CD4-positive, alpha-beta T cell treated with Interleukin-15 for 1 hour (primary cell): ENCODE data around the gene MYL6B.
"Not testable (repeated sequence)": the region's sequence is repeated elsewhere in the genome, so short reads cannot be mapped to it uniquely, and the experiment has no call there.

Experiments
- DNase-seq: peaks from one replicate; pipeline ENCODE4 v3.0.0-alpha.2; 2020

MYL6B gene

GRCh38 chr12:56186957-56187356 lies 34.6 kb downstream of the MYL6B start:
- no peak for DNase-seq

- no peak for DNase-seq
Observed at GRCh38 chr12:56188131-56188777, 35.9 kb downstream of the MYL6B start.

DNA sequence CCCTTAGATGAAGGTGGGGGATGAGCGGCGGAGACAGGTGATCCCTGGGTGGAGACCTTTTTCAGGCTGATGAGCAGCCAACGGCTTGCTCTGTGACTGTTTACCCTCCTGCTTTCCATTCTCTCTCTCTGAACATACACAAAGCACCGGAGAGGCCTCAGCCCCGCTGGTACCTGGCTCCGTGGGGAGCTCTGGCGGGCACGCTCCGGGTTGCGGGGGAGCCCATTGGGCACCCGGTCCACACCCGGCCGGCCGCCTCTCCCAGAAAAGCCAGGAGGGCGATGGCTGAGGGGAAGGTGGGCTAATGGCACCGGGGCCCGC lies 36.4 kb downstream of the MYL6B start:
- no peak for DNase-seq

DNA sequence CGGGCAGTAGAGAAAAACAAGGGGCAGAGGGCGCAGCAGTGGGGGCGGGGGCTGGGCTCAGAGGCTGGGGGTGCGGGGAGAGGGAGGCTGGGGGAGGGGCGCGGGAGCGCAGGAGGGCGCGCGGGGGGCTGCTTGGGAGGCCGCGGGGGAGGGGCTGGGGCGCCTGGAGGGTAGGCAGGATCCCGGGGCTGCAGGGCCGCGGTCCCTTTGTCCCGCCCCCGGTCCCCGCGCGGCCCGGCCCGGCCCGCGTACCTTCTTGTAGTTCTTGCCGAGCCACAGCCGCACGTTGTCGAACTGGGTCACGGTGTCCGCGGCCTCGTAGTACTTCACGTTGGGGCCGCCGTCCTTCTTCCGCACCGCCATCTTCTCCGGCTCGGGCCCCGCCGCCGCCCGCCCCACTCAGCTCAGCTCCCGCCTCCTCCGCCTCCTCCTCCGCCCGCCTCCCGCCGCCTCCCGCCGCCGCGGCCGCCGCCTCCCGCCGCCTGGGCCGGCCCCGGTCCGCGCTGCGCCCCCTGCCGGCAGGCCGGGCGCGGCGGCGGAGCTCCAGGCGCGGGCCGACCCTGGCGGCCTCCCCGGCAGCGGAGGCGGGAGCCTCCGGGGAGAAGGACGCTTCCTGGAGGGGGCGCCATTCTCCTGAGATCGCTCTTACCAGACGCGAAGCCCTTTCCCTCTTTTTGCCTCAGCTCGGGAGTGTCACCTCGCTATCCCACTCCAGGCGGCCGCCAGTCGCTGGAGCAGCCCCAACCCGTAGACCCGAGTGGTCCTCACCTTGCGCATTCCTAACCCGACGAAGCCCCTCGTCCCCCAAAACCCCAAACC lies 36.9 kb downstream of the MYL6B start, which contains the start of gene SMARCC2:
Gene SMARCC2 (minus strand): TSS at position 385 of the 819 bp plus-strand sequence. CDS start 22 bp downstream, at position 363.
- DNase-seq: peak; percentile 86

GRCh38 chr12:56189918-56190694 lies 37.7 kb downstream of the MYL6B start:
- DNase-seq: peak; percentile 79

DNA sequence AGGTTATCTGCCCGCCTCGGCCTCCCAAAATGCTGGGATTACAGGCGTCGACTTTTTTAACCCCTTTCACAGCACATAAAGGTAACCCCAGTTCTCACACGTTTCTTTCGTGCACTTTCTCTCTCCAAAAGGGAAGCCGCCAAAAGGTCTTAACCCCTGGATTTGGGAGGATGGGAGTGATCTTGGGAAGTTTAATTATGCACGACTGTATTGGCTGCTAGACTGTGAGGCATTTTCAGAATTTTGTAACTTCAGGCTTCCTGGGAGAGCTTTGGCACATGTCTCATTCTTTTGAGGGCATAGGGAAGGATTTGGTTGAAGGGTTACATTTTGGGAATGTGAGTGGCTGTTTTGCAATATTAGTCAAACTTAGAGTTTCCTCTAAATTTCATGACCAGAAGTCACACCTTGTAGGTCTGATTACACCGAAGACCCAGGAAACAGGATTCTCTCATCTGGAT lies 38.3 kb downstream of the MYL6B start:
- no peak for DNase-seq

GRCh38 chr12:56192582-56192981 lies 40.2 kb downstream of the MYL6B start:
- no peak for DNase-seq

DNA sequence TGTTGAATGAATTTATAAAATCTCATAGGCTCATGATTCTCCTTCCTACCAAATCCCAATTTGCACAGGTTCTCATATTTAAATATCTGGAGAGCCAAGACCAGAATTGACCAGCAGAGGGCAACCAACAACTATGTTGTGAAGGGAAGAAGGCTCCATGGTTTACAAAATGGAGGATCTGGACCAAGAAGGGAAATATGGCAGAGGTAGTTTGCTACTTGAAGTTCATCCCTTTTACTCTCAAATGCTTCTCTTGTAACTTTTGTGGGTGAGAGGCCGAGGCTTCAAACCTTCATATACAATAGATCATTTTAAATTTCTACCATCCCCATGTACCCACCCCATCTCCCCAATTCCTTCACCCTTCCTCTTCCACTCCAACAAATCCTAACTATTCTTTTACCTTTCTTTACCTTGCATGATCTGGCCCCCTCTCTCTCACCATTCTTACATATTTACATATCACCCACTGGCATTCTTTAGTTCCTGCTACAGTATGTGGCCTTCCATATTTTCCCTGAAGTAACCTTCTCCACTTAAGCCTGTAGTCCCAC lies 40.7 kb downstream of the MYL6B start:
- peak; percentile 67 for DNase-seq

GRCh38 chr12:56196818-56197550 lies 44.6 kb downstream of the MYL6B start:
- not testable (repeated sequence) for DNase-seq

DNA sequence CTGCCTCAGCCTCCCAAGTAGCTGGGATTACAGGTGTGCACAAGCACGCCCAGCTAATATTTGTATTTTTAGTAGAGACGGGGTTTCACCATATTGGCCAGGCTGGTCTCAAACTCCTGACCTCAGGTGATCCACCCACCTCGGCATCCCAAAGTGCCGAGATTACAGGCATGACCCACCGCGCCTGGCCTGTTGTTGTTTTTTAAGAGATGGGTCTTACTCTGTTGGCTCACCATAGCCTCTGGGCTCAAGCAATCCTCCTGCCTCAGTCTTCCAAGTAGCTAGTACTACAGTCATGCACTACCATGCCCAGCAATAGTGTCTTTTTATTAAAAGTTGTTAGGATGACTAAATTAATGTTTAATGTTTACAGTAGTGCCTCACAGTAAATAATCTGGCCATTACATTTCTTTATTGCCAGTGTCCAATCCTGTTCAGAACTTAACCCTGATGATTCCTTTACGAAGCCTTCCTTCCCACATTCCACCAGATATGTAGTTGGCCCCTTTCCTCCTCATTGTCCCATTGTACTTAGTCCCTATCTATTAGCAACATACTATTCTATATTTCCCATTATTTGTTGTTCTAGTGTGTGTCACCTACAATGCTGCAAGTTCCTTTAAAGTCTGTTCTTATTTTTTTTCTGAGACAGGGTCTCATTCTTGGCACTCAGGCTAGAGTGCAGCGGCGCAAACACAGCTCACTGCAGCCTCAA lies 45.7 kb downstream of the MYL6B start:
- DNase-seq: no peak

DNA sequence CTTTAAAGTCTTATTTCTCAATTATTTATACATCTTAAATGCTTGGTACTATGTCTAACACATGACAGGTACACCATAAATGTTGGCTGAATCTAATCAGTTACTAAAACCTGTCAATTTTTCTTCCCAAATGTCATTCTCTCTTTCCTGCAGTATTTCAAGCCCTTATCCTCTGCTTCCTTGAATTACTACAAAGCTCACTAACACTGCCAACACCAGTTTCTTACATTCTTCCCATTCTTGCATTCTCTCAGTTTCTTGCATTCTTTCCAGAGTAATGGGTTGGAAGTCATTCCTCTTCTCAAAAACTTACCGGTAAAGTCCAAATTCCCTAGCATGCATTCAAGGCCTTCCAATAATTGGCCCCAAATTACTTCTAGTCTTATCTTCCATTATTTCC lies 46.4 kb downstream of the MYL6B start:
- DNase-seq: no peak

GRCh38 chr12:56202366-56202765 lies 50.0 kb downstream of the MYL6B start:
- no peak for DNase-seq

- DNase-seq: no peak
Observed at GRCh38 chr12:56202838-56203237, 50.5 kb downstream of the MYL6B start.

GRCh38 chr12:56204275-56204674 lies 51.9 kb downstream of the MYL6B start:
- no peak for DNase-seq

- DNase-seq: no peak
Observed at GRCh38 chr12:56205445-56205844, 53.1 kb downstream of the MYL6B start.

DNA sequence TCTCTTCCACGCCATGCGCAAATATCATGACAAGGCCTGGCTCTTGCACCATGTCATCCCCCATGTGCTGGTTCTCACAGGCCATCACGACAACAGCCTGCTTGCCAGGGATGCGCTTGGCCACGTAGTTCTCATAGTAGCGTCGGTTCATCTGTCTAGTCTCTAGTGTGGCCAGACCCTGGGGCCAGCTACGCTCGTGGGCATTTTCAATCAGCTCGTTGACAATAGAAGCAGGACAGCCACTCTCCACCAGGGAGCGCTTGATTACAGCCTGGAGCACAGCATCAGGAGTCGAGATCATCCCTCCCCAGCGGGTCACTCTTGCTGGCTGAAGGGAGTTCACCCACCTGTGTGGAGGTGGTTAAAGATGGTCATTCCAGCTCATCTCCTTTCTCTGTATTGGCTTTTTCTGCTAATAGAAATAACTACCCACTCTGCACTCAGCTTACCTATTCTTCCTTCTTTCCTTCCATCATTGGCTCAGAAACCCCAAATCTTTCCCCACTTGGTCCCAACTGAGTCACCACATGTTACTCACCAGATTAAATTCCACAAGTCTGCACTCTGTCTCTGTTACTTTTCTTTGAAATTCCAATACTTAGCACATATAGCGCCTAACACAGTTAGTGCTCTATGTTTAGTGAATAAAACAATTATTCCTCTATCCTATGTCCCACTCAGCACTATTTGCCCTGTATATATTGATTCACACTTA lies 54.2 kb downstream of the MYL6B start:
- DNase-seq: peak; percentile 34
